Fibroblast of mammary gland (primary cell): ENCODE data around the gene DHRSX.
"Not testable (repeated sequence)": the region's sequence is repeated elsewhere in the genome, so short reads cannot be mapped to it uniquely, and the experiment has no call there.

Experiments used
- DNase-seq: peaks from one replicate; pipeline ENCODE4 v3.0.0-alpha.2; 2010; ENCODE audit warnings: low read depth
- H3K4me3 ChIP-seq: 2 replicates; pipeline ENCODE4 v1.5.1; 2011; ENCODE audit warnings: low read depth, mild to moderate bottlenecking, low read length, moderate library complexity; ENCODE audit not compliant: control insufficient read depth
- CTCF ChIP-seq: conservative IDR thresholded peaks from 2 replicates; pipeline ENCODE4 v1.5.1; 2011; ENCODE audit warnings: low read depth, low read length, inconsistent platforms; ENCODE audit not compliant: control insufficient read depth, insufficient read depth

The DHRSX gene

GRCh38 chrX:2427147-2427546 is 73.6 kb downstream of the DHRSX start:
- DNase-seq, result no peak
- H3K4me3 ChIP-seq, result no peak overlapping the region
- no peak for TF ChIP-seq CTCF

- DNase-seq, result no peak
- H3K4me3 ChIP-seq, result no peak overlapping the region
- no peak for TF ChIP-seq CTCF
These were observed 74.4 kb downstream of the DHRSX start for GRCh38 chrX:2426289-2426882.

- no peak overlapping the region for H3K4me3 ChIP-seq
- TF ChIP-seq CTCF, result no peak
- DNase-seq, result peak; percentile 28
These were observed 75.3 kb downstream of the DHRSX start for GRCh38 chrX:2425286-2426071.

- DNase-seq, result no peak
- no peak overlapping the region for H3K4me3 ChIP-seq
- no peak for TF ChIP-seq CTCF
These were observed 76.5 kb downstream of the DHRSX start for GRCh38 chrX:2424317-2424716.

GRCh38 chrX:2423899-2424298 is 76.9 kb downstream of the DHRSX start:
- TF ChIP-seq CTCF, result no peak
- no peak overlapping the region for H3K4me3 ChIP-seq
- no peak for DNase-seq

- TF ChIP-seq CTCF, result no peak
- DNase-seq, result peak; percentile 75
- H3K4me3 ChIP-seq, result no peak overlapping the region
These were observed 77.5 kb downstream of the DHRSX start for GRCh38 chrX:2423282-2423681.

GRCh38 chrX:2419418-2419817 is 81.4 kb downstream of the DHRSX start:
- not testable (repeated sequence) for DNase-seq, H3K4me3 ChIP-seq
